ENCODE results near the gene SNX2. TPM values are rescaled to one million over a fixed set of nuclear protein-coding genes. Genes with fewer than 3 reads are reported as not detected.
"Not testable (repeated sequence)": the region's sequence is repeated elsewhere in the genome, so short reads cannot be mapped to it uniquely, and the experiment has no call there.

The SNX2 gene
- polyA plus RNA-seq, 1 donor from 2014 or later, result 379 TPM

DNA sequence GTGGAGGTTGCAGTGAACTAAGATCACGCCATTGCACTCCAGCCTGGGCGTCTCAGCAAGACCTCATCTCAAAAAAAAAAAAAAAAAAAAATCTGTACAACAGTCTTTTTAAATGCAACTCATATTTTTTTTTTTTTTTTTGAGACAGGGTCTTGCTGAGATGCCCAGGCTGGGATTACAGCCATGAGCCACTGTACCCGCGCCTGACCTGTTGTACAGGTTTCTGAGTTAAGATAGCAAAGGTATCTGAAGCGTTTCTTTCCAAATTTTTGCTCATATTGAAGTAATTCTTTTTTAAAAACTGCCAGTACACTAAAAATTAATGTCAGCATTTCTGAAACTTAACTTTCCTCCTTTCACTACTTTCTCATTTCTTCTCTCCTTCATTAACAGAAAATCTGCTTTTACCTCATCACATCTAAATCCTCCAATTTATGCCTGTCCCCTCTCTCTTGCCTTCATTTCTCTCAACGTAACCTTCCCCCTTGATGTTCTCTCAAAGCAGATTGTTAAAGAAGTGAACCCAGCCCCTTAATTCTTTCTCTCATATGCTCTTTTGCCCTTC lies 67.2 kb downstream of the SNX2 start:
- H3K27ac Mint-ChIP-seq, result peak overlapping the region in 1 of 3 donors; percentile 28

DNA sequence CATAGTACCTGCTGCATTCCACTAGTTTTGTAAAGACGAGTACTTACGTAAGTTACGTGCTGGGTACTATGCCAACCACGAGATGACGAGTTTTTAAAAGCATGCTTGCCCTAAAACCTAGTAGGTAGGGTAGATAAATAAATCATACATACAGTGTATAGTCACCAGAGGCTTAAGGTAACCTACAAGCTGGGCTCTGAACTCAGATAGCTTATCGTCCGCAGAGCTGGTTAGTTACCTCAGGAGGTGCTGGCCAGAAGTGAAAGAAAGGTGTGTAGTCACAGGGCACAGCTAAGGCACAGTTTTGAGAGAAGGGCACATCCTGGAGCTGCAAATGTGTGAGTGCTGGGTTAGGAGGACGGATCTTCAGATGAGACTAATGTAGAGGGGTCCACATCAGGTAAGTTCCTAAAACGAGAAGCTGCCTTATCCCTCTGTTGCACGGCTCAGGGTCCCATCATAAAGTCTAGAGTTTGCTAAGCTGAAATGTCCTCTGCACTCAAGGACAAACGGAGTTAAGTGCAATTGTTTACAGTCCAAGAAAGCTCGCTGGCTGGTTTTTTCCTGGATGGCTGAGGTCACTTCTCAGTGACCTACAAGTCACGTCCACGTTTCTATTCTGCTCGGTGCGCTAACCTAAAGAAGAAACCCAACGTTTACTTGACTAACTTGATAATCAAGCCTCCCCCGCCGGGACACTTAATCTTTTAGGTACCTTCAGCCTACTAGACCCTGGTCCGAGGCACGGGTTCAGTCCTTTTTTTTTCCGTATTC lies 69.4 kb downstream of the SNX2 start:
- peak overlapping the region; percentile 86 to 98 (median 92) for H3K4me3 Mint-ChIP-seq
- H3K4me1 Mint-ChIP-seq, result peaks cover 29 to 35% (median 34%) of the 10 kb centered on the region in 3 donors
- H3K27ac Mint-ChIP-seq, result peak overlapping the region; percentile 40 to 84 (median 78)
- peaks cover 0 to 3% (median 0%) of the 10 kb centered on the region in 3 donors for H3K9me3 Mint-ChIP-seq
- peaks cover 2% of the 10 kb centered on the region for H3K36me3 Mint-ChIP-seq
- H3K27me3 Mint-ChIP-seq, result no peaks in the 10 kb centered on the region

More for the DNA sequence above, 67.2 kb downstream of the SNX2 start:
- Mint-ChIP-seq H3K4me3 (no peak overlapping the region), H3K27me3 (no peaks in the 10 kb centered on the region), H3K36me3 (peaks cover 2% of the 10 kb centered on the region), H3K4me1 (peaks cover 28 to 32% (median 32%) of the 10 kb centered on the region in 3 donors), H3K9me3 (peaks cover 0 to 3% (median 0%) of the 10 kb centered on the region in 3 donors)

DNA sequence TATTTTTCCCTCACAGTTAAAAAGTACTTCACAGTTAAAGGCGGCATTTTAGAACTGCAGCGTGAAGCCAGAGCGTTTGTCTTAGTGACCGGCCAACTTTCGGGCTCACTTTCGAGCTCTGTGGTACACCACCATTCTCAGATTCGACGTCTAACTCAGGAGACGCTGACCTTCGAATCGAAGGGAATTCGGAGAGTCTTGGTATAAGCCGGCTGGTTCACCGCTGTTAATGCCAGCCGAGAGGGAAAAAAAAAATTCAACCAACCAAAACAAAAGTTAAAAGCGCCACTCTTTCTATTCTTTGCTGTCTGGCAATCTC lies 70.0 kb downstream of the SNX2 start:
- H3K4me3 Mint-ChIP-seq, result peak overlapping the region; percentile 86 to 98 (median 92)
- peak overlapping the region; percentile 40 to 84 (median 73) for H3K27ac Mint-ChIP-seq
- peaks cover 0 to 3% (median 0%) of the 10 kb centered on the region in 3 donors for H3K9me3 Mint-ChIP-seq
- peaks cover 32 to 38% (median 34%) of the 10 kb centered on the region in 3 donors for H3K4me1 Mint-ChIP-seq
- no peaks in the 10 kb centered on the region for H3K27me3 Mint-ChIP-seq
- peaks cover 2% of the 10 kb centered on the region for H3K36me3 Mint-ChIP-seq

DNA sequence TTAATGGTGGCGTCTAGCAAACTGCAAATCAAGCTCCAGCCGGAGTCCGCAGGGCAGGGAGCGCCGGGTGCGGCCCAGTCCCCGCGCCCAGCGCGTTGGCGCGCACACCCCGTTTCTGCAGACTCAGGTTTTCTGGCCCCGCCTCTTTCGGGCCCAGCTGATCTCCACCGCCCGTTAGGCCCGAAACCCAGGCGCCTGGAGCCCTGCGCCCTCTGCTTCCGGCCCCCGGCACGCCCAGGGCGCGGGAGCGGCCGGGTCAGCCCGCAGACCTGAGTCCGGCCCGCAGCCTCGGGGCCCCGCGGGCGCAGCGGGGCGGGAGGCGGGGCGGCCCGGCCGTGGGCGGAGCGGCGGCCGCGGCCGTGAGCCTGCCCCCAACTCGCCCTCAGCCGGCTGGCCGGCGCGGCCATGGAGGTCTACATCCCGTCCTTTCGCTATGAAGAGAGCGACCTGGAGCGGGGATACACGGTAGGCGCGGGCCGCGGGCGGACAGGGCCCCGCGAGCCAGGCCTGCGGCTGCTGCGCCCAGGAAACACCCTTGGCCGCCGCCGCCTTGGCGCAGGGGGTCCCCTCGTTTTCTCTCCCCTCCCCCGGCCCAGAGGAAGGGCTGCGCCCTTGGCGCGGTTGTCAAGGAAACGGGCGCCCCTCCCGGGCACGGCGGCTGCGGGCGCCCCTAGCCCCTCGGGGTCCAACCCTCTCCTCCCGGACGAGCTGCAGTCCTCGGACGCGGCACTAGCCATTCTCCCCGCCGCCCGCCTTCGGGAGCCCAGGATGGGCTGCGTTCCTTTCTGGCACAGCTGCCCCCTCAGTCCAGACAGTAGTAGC lies 70.6 kb downstream of the SNX2 start, which contains the start of gene SNX24:
TSS of gene SNX24 (plus strand) at position 385 of the 822 bp plus-strand sequence. CDS start at position 406, 21 bp downstream.
- Mint-ChIP-seq H3K4me1 (peaks cover 30 to 39% (median 34%) of the 10 kb centered on the region in 3 donors), H3K27me3 (no peaks in the 10 kb centered on the region), H3K9me3 (peaks cover 0 to 1% (median 0%) of the 10 kb centered on the region in 3 donors), H3K36me3 (peaks cover 2% of the 10 kb centered on the region), H3K4me3 (peak within 1 kb of the TSS; percentile 86 to 98 (median 96)), H3K27ac (peak within 1 kb of the TSS; percentile 78 to 95 (median 88))

DNA sequence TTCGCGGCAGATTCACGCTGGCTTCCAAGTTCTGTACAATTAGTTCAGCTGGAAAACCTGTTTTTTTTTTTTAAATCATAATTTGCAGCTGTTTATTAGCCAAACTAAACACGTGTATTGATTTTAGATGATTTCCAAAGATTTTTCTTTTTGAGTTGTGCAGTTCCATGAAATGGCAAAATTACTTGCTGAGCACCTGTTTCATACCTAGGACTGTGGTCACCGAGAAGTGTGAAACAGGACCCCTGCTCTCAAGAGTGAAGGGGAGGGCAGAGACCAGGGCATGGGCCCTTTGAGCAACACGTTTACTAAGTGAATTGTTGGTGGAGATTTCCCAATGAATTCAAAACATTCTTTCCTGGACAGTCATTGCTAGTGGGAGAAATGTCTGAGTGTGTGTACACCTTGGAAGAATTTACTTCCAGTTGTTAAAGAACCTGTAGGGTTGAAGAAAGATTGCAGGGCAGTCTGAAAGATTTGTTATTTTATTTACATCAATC lies 71.2 kb downstream of the SNX2 start:
- peak overlapping the region; percentile 80 to 95 (median 93) for H3K4me3 Mint-ChIP-seq
- H3K9me3 Mint-ChIP-seq, result no peaks in the 10 kb centered on the region
- H3K36me3 Mint-ChIP-seq, result peaks cover 2% of the 10 kb centered on the region
- H3K27ac Mint-ChIP-seq, result peak overlapping the region; percentile 78 to 95 (median 88)
- H3K27me3 Mint-ChIP-seq, result no peaks in the 10 kb centered on the region
- H3K4me1 Mint-ChIP-seq, result peaks cover 26 to 35% (median 32%) of the 10 kb centered on the region in 3 donors

GRCh38 chr5:122847687-122848081 lies 72.8 kb downstream of the SNX2 start:
- H3K4me3 Mint-ChIP-seq, result peak overlapping the region in 1 of 4 donors; percentile 95
- H3K27ac Mint-ChIP-seq, result peak overlapping the region in 2 of 3 donors; percentile 28 to 88
- no peaks in the 10 kb centered on the region for H3K27me3 Mint-ChIP-seq
- no peaks in the 10 kb centered on the region for H3K9me3 Mint-ChIP-seq
- H3K36me3 Mint-ChIP-seq, result no peaks in the 10 kb centered on the region
- peaks cover 22 to 34% (median 29%) of the 10 kb centered on the region in 3 donors for H3K4me1 Mint-ChIP-seq

- H3K27me3 Mint-ChIP-seq, result no peaks in the 10 kb centered on the region
- peaks cover 16 to 24% (median 22%) of the 10 kb centered on the region in 3 donors for H3K4me1 Mint-ChIP-seq
- no peaks in the 10 kb centered on the region for H3K9me3 Mint-ChIP-seq
- no peak overlapping the region for H3K27ac Mint-ChIP-seq
- no peaks in the 10 kb centered on the region for H3K36me3 Mint-ChIP-seq
- H3K4me3 Mint-ChIP-seq, result no peak overlapping the region
Measured at GRCh38 chr5:122849771-122850170, 74.9 kb downstream of the SNX2 start.

GRCh38 chr5:122857538-122857937 lies 82.7 kb downstream of the SNX2 start:
- H3K27ac Mint-ChIP-seq, H3K4me3 Mint-ChIP-seq, H3K27me3 Mint-ChIP-seq, H3K4me1 Mint-ChIP-seq, H3K36me3 Mint-ChIP-seq, H3K9me3 Mint-ChIP-seq: not testable (repeated sequence)

DNA sequence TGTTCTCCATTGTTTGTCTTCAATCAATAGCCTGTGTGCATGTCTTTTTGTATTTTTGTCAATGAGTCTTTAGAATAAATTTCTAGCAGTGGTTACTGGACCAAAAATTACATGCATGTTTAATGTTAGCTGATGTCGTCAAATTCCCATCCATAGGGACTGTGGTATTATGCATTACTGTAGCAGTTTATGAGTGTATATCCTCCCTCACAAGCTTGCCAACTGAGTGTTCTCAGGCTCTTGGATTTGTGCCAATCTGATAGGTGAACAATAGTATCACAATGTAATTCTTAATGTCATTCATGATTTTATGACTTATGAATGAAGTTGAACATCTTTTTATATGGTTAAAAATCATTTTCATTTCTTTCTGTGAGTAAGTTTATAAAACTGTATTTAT lies 83.6 kb downstream of the SNX2 start:
- peaks cover 0 to 3% (median 0%) of the 10 kb centered on the region in 3 donors for H3K9me3 Mint-ChIP-seq
- no peaks in the 10 kb centered on the region for H3K36me3 Mint-ChIP-seq
- H3K4me3 Mint-ChIP-seq, result no peak overlapping the region
- H3K27me3 Mint-ChIP-seq, result no peaks in the 10 kb centered on the region
- H3K27ac Mint-ChIP-seq, result no peak overlapping the region
- peaks cover 0 to 1% (median 0%) of the 10 kb centered on the region in 3 donors for H3K4me1 Mint-ChIP-seq

GRCh38 chr5:122863240-122863639 lies 88.4 kb downstream of the SNX2 start:
- Mint-ChIP-seq H3K4me3 (no peak overlapping the region), H3K9me3 (peaks cover 0 to 3% (median 0%) of the 10 kb centered on the region in 3 donors), H3K27ac (no peak overlapping the region)

GRCh38 chr5:122863721-122864120 lies 88.8 kb downstream of the SNX2 start:
- Mint-ChIP-seq H3K36me3 (peaks cover 4% of the 10 kb centered on the region), H3K4me1 (no peaks in the 10 kb centered on the region), H3K4me3 (no peak overlapping the region), H3K27ac (no peak overlapping the region), H3K9me3 (peaks cover 0 to 3% (median 0%) of the 10 kb centered on the region in 3 donors), H3K27me3 (no peaks in the 10 kb centered on the region)

More at GRCh38 chr5:122863240-122863639, 88.4 kb downstream of the SNX2 start:
- Mint-ChIP-seq H3K36me3 (peaks cover 4% of the 10 kb centered on the region), H3K4me1 (no peaks in the 10 kb centered on the region), H3K27me3 (no peaks in the 10 kb centered on the region)

DNA sequence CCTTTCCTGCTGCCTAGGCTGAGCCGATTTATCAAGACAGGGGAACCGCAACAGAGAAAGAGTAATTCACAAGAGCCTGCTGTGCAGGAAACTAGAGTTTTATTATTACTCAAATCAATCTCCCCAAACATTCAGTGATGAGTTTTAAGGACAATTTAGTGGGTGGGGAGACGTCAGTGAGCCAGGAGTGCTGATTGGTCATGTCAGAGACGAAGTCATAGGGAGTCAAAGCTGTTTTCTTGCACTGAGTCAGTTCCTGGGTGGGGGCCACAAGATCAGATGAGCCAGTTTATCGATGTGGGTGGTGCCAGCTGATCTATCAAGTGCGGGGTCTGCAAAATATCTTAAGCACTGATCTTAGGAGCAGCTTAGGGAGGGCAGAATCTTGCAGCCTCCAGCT lies 89.5 kb downstream of the SNX2 start:
- Mint-ChIP-seq H3K4me1 (no peaks in the 10 kb centered on the region), H3K27ac (no peak overlapping the region), H3K27me3 (no peaks in the 10 kb centered on the region), H3K9me3 (peaks cover 0 to 3% (median 0%) of the 10 kb centered on the region in 3 donors), H3K4me3 (no peak overlapping the region), H3K36me3 (peaks cover 4% of the 10 kb centered on the region)

DNA sequence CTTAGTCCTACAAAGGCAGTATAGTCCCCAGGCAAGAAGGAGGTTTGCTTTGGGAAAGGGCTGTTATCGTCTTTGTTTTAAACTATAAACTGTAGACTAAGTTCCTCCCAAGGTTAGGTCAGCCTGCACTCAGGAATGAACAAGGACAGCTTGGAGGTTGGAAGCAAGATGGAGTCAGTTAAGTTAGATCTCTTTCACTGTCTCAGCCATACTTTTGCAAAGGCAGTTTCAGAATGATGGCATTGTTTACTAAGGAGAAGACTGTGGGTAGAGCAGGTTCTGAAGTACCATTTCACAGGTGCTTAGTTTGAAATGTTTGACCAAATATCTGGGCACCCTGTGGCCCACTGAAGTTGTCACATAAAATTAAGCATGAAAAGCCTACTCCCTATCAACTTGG lies 90.0 kb downstream of the SNX2 start:
- Mint-ChIP-seq H3K4me1 (no peaks in the 10 kb centered on the region), H3K4me3 (no peak overlapping the region), H3K9me3 (peaks cover 0 to 3% (median 0%) of the 10 kb centered on the region in 3 donors), H3K27me3 (no peaks in the 10 kb centered on the region), H3K27ac (no peak overlapping the region), H3K36me3 (peaks cover 4% of the 10 kb centered on the region)

GRCh38 chr5:122870219-122870856 lies 95.5 kb downstream of the SNX2 start:
- no peak overlapping the region for H3K4me3 Mint-ChIP-seq

More at GRCh38 chr5:122870219-122870856, 95.5 kb downstream of the SNX2 start:
- no peaks in the 10 kb centered on the region for H3K27me3 Mint-ChIP-seq
- H3K9me3 Mint-ChIP-seq, result no peaks in the 10 kb centered on the region
- H3K27ac Mint-ChIP-seq, result no peak overlapping the region
- H3K36me3 Mint-ChIP-seq, result peaks cover 4% of the 10 kb centered on the region
- H3K4me1 Mint-ChIP-seq, result peaks cover 0 to 5% (median 0%) of the 10 kb centered on the region in 3 donors
